Vagina (tissue), 2 donors: ENCODE data around the gene ZFHX3. TPM values are rescaled to one million over a fixed set of nuclear protein-coding genes. Genes with fewer than 3 reads are reported as not detected.

Experiments
- DNase-seq, 2 donors: peaks; one replicate each; pipeline ENCODE4 v3.0.0-alpha.2; 2017; ENCODE audit errors: extremely low spot score in 2 of 2
- H3K27ac ChIP-seq: fragments of 200-600 bp; sonication (generic); one replicate; pipeline ENCODE4 v1.5.1; 2019
- H3K27me3 ChIP-seq: fragments of 200-600 bp; sonication (generic); one replicate; pipeline ENCODE4 v1.5.1; 2019
- H3K36me3 ChIP-seq, 2 donors: fragments of 200-600 bp; sonication (generic); one replicate each; pipeline ENCODE4 v1.5.1; 2017 to 2019
- H3K4me1 ChIP-seq: fragments of 200-600 bp; sonication (generic); one replicate; pipeline ENCODE4 v1.5.1; 2019
- H3K4me3 ChIP-seq, 2 donors: fragments of 200-600 bp; sonication (generic); 1 replicate in 1 of 2; 2 replicates in 1 of 2; pipeline ENCODE4 v1.5.1; 2016 to 2019
- H3K9me3 ChIP-seq: fragments of 200-600 bp; sonication (generic); one replicate; pipeline ENCODE4 v1.5.1; 2019
- POLR2A ChIP-seq, 2 donors: fragments of 450-650 bp; IDR thresholded peaks; one replicate each; pipeline ENCODE4 v1.6.1; 2017; ENCODE audit warnings: antibody characterized with exemption in 2 of 2, mild to moderate bottlenecking in 2 of 2, moderate library complexity in 2 of 2
- POLR2AphosphoS5 ChIP-seq, 2 donors: sonication (generic); formaldehyde crosslinking; IDR thresholded peaks; one replicate each; pipeline ENCODE4 v1.9.0; 2017; ENCODE audit warnings: antibody characterized with exemption in 2 of 2, mild to moderate bottlenecking in 2 of 2, low read depth in 1 of 2; ENCODE audit not compliant: insufficient read depth in 1 of 2
- intact Hi-C: fragments of 100-400 bp; cut with DNase I; formaldehyde crosslinking; loops from one replicate; pipeline ENCODE4 v1.15.1; 2023
- total RNA-seq: library from RNA; depleted of rRNA; stranded (reverse); fragments of >200 nt; gene quantifications from one replicate; pipeline ENCODE4 v1.2.3, GENCODE V29; 2016
- TF ChIP-seq, protein P1 (sequence below), 3 experiments: fragments of 450-650 bp in 2 of 3; fragments of 200-600 bp in 1 of 3; sonication (generic) in 1 of 3; IDR thresholded peaks; one replicate each; pipeline ENCODE4 v1.5.1; 2017 to 2019; ENCODE audit warnings: antibody characterized with exemption in 3 of 3, mild to moderate bottlenecking in 2 of 3, moderate library complexity in 2 of 3

Gene ZFHX3
- total RNA-seq, 1 donor from 2014 or later: 28.0 TPM

DNA sequence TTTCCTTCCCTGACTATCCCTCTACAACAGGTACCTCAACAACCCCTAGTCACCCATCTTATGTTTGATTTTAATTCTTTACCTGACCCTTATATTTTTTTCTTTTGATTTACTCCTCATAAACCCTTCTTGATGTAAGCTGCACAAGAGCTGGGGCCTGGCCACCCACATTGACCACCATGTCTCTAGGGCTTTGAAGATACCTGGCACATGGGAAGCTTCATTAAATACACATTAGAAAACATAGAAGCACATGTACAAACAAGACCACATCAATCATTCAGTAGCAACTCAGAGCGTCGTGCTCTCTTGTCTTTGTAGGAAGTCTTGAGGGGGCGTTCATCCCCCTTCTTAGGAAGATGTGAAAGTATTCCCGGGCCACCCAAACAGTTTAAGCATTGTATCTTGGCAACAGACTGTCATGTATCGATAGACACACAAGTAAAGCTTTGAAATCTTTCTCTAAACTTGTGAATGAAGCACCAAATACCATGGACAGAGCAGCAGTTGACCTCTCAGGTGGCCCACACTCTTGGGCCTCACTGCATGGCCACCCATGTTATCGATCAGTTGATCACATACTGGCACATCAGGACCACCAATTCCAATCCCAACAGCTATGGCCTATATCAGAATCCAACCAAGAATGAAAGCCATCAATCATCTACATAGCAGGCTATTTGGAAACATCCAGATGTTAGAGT, 183.6 kb downstream of the ZFHX3 start:
- TF ChIP-seq, protein P1, sequence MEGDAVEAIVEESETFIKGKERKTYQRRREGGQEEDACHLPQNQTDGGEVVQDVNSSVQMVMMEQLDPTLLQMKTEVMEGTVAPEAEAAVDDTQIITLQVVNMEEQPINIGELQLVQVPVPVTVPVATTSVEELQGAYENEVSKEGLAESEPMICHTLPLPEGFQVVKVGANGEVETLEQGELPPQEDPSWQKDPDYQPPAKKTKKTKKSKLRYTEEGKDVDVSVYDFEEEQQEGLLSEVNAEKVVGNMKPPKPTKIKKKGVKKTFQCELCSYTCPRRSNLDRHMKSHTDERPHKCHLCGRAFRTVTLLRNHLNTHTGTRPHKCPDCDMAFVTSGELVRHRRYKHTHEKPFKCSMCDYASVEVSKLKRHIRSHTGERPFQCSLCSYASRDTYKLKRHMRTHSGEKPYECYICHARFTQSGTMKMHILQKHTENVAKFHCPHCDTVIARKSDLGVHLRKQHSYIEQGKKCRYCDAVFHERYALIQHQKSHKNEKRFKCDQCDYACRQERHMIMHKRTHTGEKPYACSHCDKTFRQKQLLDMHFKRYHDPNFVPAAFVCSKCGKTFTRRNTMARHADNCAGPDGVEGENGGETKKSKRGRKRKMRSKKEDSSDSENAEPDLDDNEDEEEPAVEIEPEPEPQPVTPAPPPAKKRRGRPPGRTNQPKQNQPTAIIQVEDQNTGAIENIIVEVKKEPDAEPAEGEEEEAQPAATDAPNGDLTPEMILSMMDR (IDR thresholded peaks at IDR 0.05): no peak
- TF ChIP-seq POLR2AphosphoS5 (IDR thresholded peaks at IDR 0.05; ENCODE audit: insufficient read depth in 1 of 2, low read depth in 1 of 2) (no peak), POLR2A (IDR thresholded peaks at IDR 0.05) (no peak)
- no peaks in the 10 kb centered on the region for H3K36me3 ChIP-seq
- H3K9me3 ChIP-seq: no peaks in the 10 kb centered on the region
- no peak for DNase-seq
- H3K4me3 ChIP-seq: no peak overlapping the region
- H3K27me3 ChIP-seq: no peaks in the 10 kb centered on the region
- no peaks in the 10 kb centered on the region for H3K4me1 ChIP-seq
- no peak overlapping the region for H3K27ac ChIP-seq
- intact Hi-C loops: no loop called here

DNA sequence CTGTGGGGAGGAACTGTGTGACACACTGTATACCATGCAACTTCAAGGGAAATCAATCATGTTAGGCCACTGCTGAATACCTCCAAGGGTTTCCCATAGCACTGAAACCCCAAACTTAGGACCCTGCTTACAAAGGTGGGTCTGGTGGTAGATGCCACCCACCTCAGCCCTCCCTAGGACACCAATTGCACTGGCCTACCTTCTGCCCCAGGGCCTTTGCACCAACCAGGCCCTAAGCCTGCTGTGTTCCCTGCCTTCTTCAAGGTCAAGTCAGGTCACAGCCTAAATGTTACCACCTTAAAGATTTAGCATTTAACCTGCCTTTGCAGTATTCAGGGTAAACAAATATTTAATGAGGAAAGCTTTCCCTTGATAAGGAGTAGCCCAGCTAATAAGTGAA, 185.8 kb downstream of the ZFHX3 start:
- Histone ChIP-seq H3K27ac (no peak overlapping the region), H3K9me3 (no peaks in the 10 kb centered on the region), H3K4me1 (no peaks in the 10 kb centered on the region), H3K4me3 (no peak overlapping the region), H3K27me3 (no peaks in the 10 kb centered on the region), H3K36me3 (no peaks in the 10 kb centered on the region)
- no peak for TF ChIP-seq POLR2A (IDR thresholded peaks at IDR 0.05)
- TF ChIP-seq POLR2AphosphoS5 (IDR thresholded peaks at IDR 0.05; ENCODE audit: insufficient read depth in 1 of 2, low read depth in 1 of 2): no peak
- TF ChIP-seq, protein P1 (IDR thresholded peaks at IDR 0.05): no peak
- intact Hi-C loops: no loop called here
- DNase-seq: no peak

DNA sequence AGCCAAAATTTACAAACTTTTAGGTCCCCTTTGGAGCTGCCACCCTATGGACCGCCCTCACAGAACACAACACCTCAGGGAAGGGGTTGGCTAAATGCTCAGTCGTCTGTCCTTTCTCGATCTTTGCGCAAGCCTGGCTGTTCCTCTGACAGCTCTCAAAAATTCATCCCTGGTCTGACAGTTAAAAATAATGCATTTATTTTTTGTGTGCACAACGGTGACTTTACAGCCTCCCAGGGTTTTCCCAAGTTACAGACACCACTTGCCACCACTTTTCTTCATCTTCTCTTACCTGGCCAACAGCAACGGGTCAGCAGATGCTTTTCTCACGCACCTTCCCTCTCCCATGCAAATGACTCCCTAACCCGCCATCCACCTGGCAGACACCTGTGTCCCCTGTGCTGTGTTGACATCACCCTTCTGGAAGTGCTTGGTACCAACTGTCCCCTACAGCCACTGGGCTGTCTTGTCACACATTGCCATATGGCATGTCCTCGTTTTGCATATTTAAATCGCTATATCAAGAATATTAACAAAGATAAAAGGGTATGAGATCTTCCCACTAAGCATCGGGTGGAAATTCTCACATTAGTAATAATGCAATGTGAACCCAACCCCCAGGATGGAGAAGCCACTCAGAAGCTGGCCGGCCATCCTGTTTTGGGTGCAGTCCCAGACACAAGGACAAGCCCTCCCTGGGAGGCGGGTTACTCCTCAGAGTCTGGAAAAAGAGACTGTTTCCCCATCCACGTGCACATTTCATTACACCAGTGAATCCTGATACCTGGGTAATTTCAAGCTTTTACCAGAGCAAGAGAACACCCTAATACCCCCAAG, 187.0 kb downstream of the ZFHX3 start:
- TF ChIP-seq POLR2AphosphoS5 (IDR thresholded peaks at IDR 0.05; ENCODE audit: insufficient read depth in 1 of 2, low read depth in 1 of 2) (no peak), POLR2A (IDR thresholded peaks at IDR 0.05) (no peak)
- TF ChIP-seq, protein P1 (IDR thresholded peaks at IDR 0.05): no peak
- Histone ChIP-seq H3K4me3 (no peak overlapping the region), H3K36me3 (no peaks in the 10 kb centered on the region), H3K27me3 (no peaks in the 10 kb centered on the region), H3K9me3 (no peaks in the 10 kb centered on the region), H3K27ac (no peak overlapping the region), H3K4me1 (no peaks in the 10 kb centered on the region)
- no peak for DNase-seq
- intact Hi-C loops: no loop called here

DNA sequence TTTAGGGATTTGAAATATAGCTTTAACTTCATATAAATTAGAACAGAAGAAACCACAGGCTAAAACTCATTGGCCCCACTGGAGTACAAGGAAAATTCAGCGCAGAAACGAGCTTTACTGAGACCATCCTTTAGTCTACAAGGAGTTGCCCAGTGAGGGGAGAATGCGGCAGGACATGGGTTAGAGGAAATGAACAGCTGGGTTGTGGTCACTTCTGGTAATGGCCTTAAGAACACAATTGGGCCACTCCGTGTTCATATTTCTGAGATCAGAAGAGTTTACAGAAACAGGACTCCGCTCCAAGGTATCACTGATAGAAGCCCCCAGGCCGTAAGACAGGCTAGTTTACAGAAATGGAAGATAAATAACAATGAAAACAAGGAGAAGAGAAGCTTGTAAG, 188.3 kb downstream of the ZFHX3 start:
- DNase-seq: no peak
- Histone ChIP-seq H3K36me3 (no peaks in the 10 kb centered on the region), H3K4me3 (no peak overlapping the region), H3K9me3 (no peaks in the 10 kb centered on the region), H3K27me3 (no peaks in the 10 kb centered on the region), H3K27ac (peak overlapping the region; percentile 45), H3K4me1 (no peaks in the 10 kb centered on the region)
- TF ChIP-seq POLR2A (IDR thresholded peaks at IDR 0.05) (no peak), POLR2AphosphoS5 (IDR thresholded peaks at IDR 0.05; ENCODE audit: insufficient read depth in 1 of 2, low read depth in 1 of 2) (no peak)
- TF ChIP-seq, protein P1 (IDR thresholded peaks at IDR 0.05): no peak
- intact Hi-C loops: loop anchor here (10.0 kb wide), 2 partner anchors 75 to 125 kb away; no protein-coding TSS in a partner anchor
